ENCODE measurements around the gene TXNDC17.

GRCh38 chr17:6682339-6682738, 41.5 kb downstream of the TXNDC17 start:
- no peak for TF ChIP-seq CTCF (IDR thresholded peaks at IDR 0.05; ENCODE audit: low read depth, low read length)
- TF ChIP-seq MYC (IDR thresholded peaks at IDR 0.05; ENCODE audit: low read depth, low read length), result no peak
- no peak for TF ChIP-seq POLR2A (IDR thresholded peaks at IDR 0.05; ENCODE audit: extremely low read depth, insufficient read length)

Measured in NB4 (cell line).